ENCODE measurements around the gene KRTAP5-11. TPM values are rescaled to one million over a fixed set of nuclear protein-coding genes. Genes with fewer than 3 reads are reported as not detected.
"Not testable (repeated sequence)": the region's sequence is repeated elsewhere in the genome, so short reads cannot be mapped to it uniquely, and the experiment has no call there.

Gene KRTAP5-11
- total RNA-seq, 1 experiment from 2014 or later, result not detected

GRCh38 chr11:71537537-71537936 lies 45.1 kb downstream of the KRTAP5-11 start:
- Mint-ChIP-seq H3K36me3 (ENCODE audit: insufficient read depth, unreplicated experiment) (no peaks in the 10 kb centered on the region), H3K4me3 (ENCODE audit: unreplicated experiment) (no peak overlapping the region), H3K4me1 (ENCODE audit: insufficient read depth, unreplicated experiment) (no peaks in the 10 kb centered on the region), H3K27me3 (ENCODE audit: insufficient read depth, unreplicated experiment) (no peaks in the 10 kb centered on the region), H3K9me3 (ENCODE audit: unreplicated experiment) (peaks cover 9% of the 10 kb centered on the region), H3K27ac (ENCODE audit: low read depth, unreplicated experiment) (no peak overlapping the region)
- POLR2A ChIA-PET, result no interaction called here
- intact Hi-C loops (cut with micrococcal nuclease), result no loop called here
- CTCF ChIA-PET, result no interaction called here
- no TSS peak for BruUV-seq (replicated peaks)
- DNase-seq (ENCODE audit: unreplicated experiment), result no peak
- no peak for TF ChIP-seq CTCF (IDR thresholded peaks at IDR 0.05; ENCODE audit: unreplicated experiment)

GRCh38 chr11:71535825-71536224 lies 46.9 kb downstream of the KRTAP5-11 start:
- H3K27ac Mint-ChIP-seq (ENCODE audit: low read depth, unreplicated experiment), result no peak overlapping the region
- no peak for DNase-seq (ENCODE audit: unreplicated experiment)
- ChIA-PET CTCF (no interaction called here), POLR2A (no interaction called here)
- no peaks in the 10 kb centered on the region for H3K36me3 Mint-ChIP-seq (ENCODE audit: insufficient read depth, unreplicated experiment)
- BruUV-seq (replicated peaks), result no TSS peak
- no peaks in the 10 kb centered on the region for H3K4me1 Mint-ChIP-seq (ENCODE audit: insufficient read depth, unreplicated experiment)
- intact Hi-C loops (cut with micrococcal nuclease), result no loop called here
- TF ChIP-seq CTCF (IDR thresholded peaks at IDR 0.05; ENCODE audit: unreplicated experiment), result no peak
- peaks cover 5% of the 10 kb centered on the region for H3K9me3 Mint-ChIP-seq (ENCODE audit: unreplicated experiment)
- no peak overlapping the region for H3K4me3 Mint-ChIP-seq (ENCODE audit: unreplicated experiment)
- H3K27me3 Mint-ChIP-seq (ENCODE audit: insufficient read depth, unreplicated experiment), result no peaks in the 10 kb centered on the region

- CTCF ChIA-PET; H3K4me3 Mint-ChIP-seq (ENCODE audit: unreplicated experiment); H3K9me3 Mint-ChIP-seq (ENCODE audit: unreplicated experiment); intact Hi-C loops (cut with micrococcal nuclease); H3K4me1 Mint-ChIP-seq (ENCODE audit: insufficient read depth, unreplicated experiment); H3K27ac Mint-ChIP-seq (ENCODE audit: low read depth, unreplicated experiment); POLR2A ChIA-PET; BruUV-seq (replicated peaks); H3K36me3 Mint-ChIP-seq (ENCODE audit: insufficient read depth, unreplicated experiment); H3K27me3 Mint-ChIP-seq (ENCODE audit: insufficient read depth, unreplicated experiment); DNase-seq (ENCODE audit: unreplicated experiment): not testable (repeated sequence)
Measured at GRCh38 chr11:71534711-71535608, 47.7 kb downstream of the KRTAP5-11 start.

GRCh38 chr11:71532036-71532610 lies 50.6 kb downstream of the KRTAP5-11 start:
- intact Hi-C loops (cut with micrococcal nuclease), result no loop called here
- no peaks in the 10 kb centered on the region for H3K27me3 Mint-ChIP-seq (ENCODE audit: insufficient read depth, unreplicated experiment)
- H3K27ac Mint-ChIP-seq (ENCODE audit: low read depth, unreplicated experiment), result no peak overlapping the region
- no TSS peak for BruUV-seq (replicated peaks)
- DNase-seq (ENCODE audit: unreplicated experiment), result no peak
- H3K9me3 Mint-ChIP-seq (ENCODE audit: unreplicated experiment), result no peaks in the 10 kb centered on the region
- ChIA-PET CTCF (no interaction called here), POLR2A (no interaction called here)
- H3K36me3 Mint-ChIP-seq (ENCODE audit: insufficient read depth, unreplicated experiment), result no peaks in the 10 kb centered on the region
- H3K4me1 Mint-ChIP-seq (ENCODE audit: insufficient read depth, unreplicated experiment), result no peaks in the 10 kb centered on the region
- no peak overlapping the region for H3K4me3 Mint-ChIP-seq (ENCODE audit: unreplicated experiment)
- TF ChIP-seq CTCF (IDR thresholded peaks at IDR 0.05; ENCODE audit: unreplicated experiment), result no peak

Other genes with a start within 250 kb of the KRTAP5-11 start
- gene DHCR7, start 134.5 kb downstream of the KRTAP5-11 start, total RNA-seq (2022), result 48.2 and 72.6 TPM in 2 replicates
- 73.6 and 76.2 TPM in 2 replicates for gene NADSYN1, start 129.7 kb downstream of the KRTAP5-11 start, total RNA-seq (2022)
- gene KRTAP5-7, start 55.6 kb downstream of the KRTAP5-11 start, total RNA-seq (2022), result not detected in 2 replicates
- gene KRTAP5-8, start 44.9 kb downstream of the KRTAP5-11 start, total RNA-seq (2022), result not detected in 2 replicates
- gene KRTAP5-9, start 34.5 kb downstream of the KRTAP5-11 start, total RNA-seq (2022), result not detected in 2 replicates
- gene KRTAP5-10, start 17.3 kb downstream of the KRTAP5-11 start, total RNA-seq (2022), result not detected in 2 replicates

Data from MCF 10A (cell line).